Stimulated activated CD8-positive, alpha-beta memory T cell treated with anti-CD3 and anti-CD28 coated beads, Interleukin-2, amount 100 ng/mL, for 1 hour (primary cell): ENCODE data around the gene GNAS-AS1.

ENCODE experiments used
- DNase-seq, 2 donors: peaks; one replicate each; pipeline ENCODE4 v3.0.0-alpha.2; 2020; ENCODE audit warnings: low read depth in 2 of 2

GNAS-AS1 gene

GRCh38 chr20:58778760-58779159, 71.9 kb downstream of the GNAS-AS1 start:
- DNase-seq: no peak

- DNase-seq: no peak
These were observed 73.0 kb downstream of the GNAS-AS1 start for GRCh38 chr20:58777657-58778056.

GRCh38 chr20:58776109-58776508, 74.6 kb downstream of the GNAS-AS1 start:
- DNase-seq: no peak

- no peak for DNase-seq
These were observed 75.3 kb downstream of the GNAS-AS1 start for GRCh38 chr20:58775371-58775770.

DNA sequence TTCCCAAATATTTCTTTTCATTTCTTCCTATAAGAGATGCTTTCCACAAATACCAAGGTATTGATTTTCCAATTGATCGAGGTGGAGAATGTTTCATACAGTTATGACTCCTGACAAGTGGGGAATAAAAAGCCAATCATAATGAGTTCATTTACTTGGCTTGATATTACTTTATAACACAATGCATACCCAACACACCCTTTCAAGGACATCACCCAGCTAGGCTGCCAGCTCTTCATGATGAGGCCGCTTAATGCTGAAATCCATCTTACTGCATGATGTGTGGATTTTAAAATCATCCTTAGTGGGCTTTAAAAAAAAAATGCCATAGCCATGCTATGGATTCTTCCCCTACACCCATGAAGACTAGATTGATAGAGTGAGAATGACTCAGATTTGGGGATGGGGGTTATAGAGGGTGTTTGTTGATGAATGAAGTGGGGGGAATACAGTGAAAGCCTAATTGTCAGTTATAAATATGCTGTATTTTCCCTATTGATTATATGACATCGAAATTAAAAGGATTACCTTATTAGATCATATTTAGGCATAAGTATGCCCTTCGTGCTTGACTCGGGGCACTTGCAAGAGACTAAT, 75.9 kb downstream of the GNAS-AS1 start:
- no peak for DNase-seq

DNA sequence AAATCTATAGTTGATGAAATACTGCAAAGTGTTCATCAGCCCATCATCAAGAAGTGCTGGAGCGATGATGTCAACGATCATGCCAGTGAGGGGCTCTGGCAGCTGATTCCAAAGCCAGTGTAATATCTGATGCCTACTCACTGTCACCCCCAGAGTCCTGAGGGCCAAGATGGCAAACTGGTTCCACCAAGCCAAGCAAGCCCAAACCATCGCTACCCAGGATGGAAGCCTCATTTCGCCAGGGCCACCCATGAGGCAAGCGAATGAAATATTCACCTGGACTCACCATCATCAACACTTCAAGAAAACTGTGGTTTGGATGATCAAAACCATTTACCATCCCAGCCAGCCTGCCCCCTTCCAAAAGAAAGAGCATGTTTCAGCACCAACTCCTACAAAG, 76.5 kb downstream of the GNAS-AS1 start:
- DNase-seq: no peak

DNA sequence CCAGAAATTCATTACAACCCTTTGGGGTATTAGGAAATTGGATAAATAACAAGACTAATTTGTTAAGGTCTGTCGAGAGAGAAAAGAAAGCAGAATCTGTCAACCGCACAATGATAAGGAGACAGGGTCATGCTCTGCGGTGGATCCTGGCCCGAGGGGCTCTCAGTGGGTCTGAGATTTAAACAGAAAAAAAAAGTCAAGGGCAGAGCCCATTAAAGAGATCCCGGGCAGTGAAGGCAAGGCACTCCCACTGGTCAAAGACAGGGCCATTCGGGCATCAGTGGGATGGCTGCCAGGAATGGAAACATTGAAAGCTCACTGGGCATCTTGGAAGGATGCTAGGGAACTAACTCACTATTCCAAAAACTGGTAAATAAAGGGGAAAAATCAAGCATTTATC, 77.9 kb downstream of the GNAS-AS1 start:
- DNase-seq: no peak
